ENCODE data around the gene FEZF2.

- TF ChIP-seq POLR2A (IDR thresholded peaks at IDR 0.05), result no peak
- TF ChIP-seq CTCF (IDR thresholded peaks at IDR 0.05), result no peak
These were observed 13.8 kb downstream of the FEZF2 start for GRCh38 chr3:62359531-62359930.
